NB4 (cell line): Measurements from ENCODE around the gene SLC26A2.
"Not testable (repeated sequence)": the region's sequence is repeated elsewhere in the genome, so short reads cannot be mapped to it uniquely, and the experiment has no call there.

Experiments used
- DNase-seq: peaks from one replicate; pipeline ENCODE4 v3.0.0; 2010; ENCODE audit warnings: low read depth
- H3K4me3 ChIP-seq: one replicate; pipeline ENCODE4 v1.5.1; 2011; ENCODE audit warnings: mild to moderate bottlenecking, low read depth, low read length, moderate library complexity
- MYC ChIP-seq: IDR thresholded peaks from 2 replicates; pipeline ENCODE4 v1.6.1; 2011; ENCODE audit warnings: low read depth, low read length
- POLR2A ChIP-seq: IDR thresholded peaks from 2 replicates; pipeline ENCODE4 v1.6.1; 2011; ENCODE audit warnings: mild to moderate bottlenecking; ENCODE audit not compliant: insufficient read length; ENCODE audit errors: extremely low read depth
- TF ChIP-seq, protein P1 (sequence below): IDR thresholded peaks from one replicate; pipeline ENCODE4 v1.5.1; 2012; ENCODE audit warnings: low read depth, low read length
- TF ChIP-seq, protein P2 (sequence below): IDR thresholded peaks from 2 replicates; pipeline ENCODE4 v1.6.1; 2011; ENCODE audit warnings: low read depth, low read length

SLC26A2 gene

DNA sequence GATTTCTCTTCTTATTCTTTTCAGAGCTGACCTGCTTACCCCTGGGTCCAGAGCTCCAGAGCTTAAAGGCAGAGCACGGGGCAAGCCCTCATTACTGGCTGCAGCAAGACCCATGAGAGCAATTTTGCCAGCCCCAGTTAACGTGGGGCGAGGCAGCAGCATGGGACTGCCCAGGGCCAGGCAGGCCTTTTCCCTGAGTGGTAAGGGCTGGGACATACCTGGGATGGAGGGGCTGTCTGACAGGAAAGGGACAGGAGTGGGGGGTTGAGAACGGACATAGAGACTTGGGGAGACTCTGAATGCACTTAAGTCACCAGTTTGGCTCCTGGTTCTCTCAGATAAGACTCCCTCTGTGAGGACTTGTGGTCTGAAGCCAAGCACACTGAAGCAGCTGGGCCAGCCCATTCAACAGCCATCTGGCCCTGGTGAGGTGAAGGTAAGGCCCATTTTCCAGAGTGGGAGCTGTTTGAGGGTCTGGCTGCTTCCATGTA, 66.2 kb downstream of the SLC26A2 start:
- DNase-seq, result no peak
- TF ChIP-seq POLR2A (no peak), MYC (no peak)
- TF ChIP-seq, protein P1, sequence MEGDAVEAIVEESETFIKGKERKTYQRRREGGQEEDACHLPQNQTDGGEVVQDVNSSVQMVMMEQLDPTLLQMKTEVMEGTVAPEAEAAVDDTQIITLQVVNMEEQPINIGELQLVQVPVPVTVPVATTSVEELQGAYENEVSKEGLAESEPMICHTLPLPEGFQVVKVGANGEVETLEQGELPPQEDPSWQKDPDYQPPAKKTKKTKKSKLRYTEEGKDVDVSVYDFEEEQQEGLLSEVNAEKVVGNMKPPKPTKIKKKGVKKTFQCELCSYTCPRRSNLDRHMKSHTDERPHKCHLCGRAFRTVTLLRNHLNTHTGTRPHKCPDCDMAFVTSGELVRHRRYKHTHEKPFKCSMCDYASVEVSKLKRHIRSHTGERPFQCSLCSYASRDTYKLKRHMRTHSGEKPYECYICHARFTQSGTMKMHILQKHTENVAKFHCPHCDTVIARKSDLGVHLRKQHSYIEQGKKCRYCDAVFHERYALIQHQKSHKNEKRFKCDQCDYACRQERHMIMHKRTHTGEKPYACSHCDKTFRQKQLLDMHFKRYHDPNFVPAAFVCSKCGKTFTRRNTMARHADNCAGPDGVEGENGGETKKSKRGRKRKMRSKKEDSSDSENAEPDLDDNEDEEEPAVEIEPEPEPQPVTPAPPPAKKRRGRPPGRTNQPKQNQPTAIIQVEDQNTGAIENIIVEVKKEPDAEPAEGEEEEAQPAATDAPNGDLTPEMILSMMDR, result no peak
- TF ChIP-seq, protein P2, sequence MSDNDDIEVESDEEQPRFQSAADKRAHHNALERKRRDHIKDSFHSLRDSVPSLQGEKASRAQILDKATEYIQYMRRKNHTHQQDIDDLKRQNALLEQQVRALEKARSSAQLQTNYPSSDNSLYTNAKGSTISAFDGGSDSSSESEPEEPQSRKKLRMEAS, result no peak
- H3K4me3 ChIP-seq, result no peak overlapping the region

DNA sequence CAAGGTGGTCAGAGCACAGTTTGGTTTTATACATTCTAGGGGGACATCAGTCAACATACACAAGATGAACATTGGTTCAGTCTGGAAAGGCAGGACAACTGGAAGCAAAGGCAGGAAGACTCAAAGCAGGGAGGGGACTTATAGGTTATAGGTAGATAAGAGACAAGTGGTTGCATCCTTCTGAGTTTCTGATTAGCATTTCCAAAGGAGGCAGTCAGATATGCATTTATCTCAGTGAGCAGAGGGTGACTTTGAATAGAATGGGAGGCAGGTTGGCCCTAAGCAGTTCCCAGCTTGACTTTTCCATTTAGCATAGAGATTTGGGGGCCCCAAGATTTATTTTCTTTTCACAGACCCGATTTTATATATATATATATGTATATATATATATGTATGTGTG, 67.5 kb downstream of the SLC26A2 start:
- not testable (repeated sequence) for DNase-seq, H3K4me3 ChIP-seq

DNA sequence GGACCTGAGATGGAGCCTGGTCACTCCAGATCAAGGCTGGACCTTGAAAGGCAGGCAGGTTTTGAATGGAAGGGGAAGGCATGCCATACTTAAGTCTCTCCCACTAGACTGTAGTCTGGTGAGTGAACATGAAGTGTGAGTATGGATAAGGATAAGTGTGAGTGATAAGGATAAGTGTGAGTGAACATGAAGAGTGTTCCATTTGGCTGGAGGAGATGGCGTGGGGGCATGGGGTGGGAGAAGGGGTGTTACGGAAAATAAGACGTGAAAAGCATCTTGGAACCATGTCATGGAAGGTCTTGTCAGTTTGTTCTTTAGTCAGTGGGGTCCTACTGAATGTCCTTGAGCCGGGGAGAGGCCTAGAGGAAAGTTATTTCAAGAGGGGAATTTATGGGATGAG, 72.8 kb downstream of the SLC26A2 start:
- TF ChIP-seq, protein P2, result no peak
- TF ChIP-seq POLR2A (no peak), MYC (no peak)
- TF ChIP-seq, protein P1, result no peak
- no peak for DNase-seq
- no peak overlapping the region for H3K4me3 ChIP-seq

DNA sequence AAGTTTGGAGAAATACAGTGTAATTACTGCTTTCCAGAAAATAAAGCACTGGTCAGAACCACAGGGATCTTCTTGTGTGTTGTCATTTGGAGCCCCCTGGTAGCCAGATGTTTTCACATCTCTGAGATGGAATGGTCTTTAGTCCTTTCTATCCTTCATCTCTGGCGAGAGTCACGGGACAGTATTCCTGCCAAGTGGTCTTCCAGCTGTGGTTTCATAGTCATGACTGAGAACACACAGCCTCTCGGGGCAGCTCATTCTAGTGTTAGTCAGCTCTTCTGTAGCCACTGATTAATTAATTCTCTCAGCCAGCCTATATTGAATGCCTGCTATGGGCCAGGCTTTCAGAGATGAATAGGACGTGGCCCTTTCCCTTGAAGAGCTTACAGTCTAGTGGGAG, 74.1 kb downstream of the SLC26A2 start:
- no peak overlapping the region for H3K4me3 ChIP-seq
- no peak for DNase-seq
- TF ChIP-seq, protein P1, result no peak
- no peak for TF ChIP-seq MYC
- TF ChIP-seq POLR2A, result no peak
- TF ChIP-seq, protein P2, result no peak

DNA sequence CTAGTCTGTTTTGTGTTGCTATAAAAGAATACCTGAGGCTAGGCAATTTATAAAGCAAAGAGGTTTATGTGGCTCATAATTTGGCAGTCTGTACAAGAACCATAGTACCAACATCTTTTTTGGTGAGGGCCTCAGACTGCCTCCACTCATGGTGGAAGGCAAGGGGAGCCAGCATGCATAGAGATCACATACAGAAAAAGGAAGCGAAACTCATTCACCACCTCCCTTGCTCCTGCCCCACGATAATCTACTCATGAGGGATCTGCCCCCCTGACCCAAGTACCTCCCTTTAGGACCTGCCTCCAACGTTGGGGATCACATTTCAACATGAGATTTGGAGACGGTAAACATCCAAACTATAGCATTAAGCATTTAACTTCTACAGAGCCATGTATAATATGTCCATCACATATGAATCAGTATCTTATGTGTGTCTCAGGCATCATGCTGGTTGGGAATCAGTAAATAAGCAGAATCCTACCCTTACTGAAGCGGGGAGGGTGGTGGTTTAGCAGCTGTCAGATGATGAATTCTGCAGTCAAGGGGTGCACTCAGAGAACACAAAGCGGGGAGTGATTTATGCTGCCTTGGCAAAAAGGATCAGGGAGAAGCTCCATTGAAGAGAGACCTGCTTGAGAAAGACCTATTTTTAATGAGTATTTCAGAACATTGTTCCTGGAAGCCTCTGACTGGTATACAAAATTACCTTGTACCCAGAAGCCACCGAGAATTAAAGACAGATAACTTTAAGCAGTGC, 74.8 kb downstream of the SLC26A2 start:
- H3K4me3 ChIP-seq, result no peak overlapping the region
- TF ChIP-seq POLR2A (no peak), MYC (no peak)
- TF ChIP-seq, protein P1, result no peak
- TF ChIP-seq, protein P2, result no peak
- peak; percentile 82 for DNase-seq

DNA sequence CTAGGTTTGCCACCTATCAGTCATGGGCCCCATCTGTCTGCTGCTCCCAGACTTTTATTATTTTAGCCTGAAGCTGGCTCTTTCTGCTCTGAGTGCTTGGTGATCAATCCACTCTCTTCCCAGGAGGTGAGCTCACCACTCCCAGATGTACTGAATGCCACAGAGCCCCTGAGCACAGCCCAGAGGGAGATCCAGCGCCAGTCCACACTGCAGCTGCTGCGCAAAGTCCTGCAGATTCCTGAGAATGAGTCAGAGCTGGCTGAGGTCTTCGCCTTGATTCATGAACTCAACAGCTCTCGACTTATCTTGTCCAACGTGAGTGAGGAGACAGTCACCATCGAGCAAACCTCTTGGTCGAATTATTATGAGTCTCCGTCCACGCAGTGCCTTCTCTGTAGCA, 76.0 kb downstream of the SLC26A2 start:
- no peak for DNase-seq
- TF ChIP-seq MYC, result no peak
- no peak for TF ChIP-seq POLR2A
- TF ChIP-seq, protein P2, result no peak
- TF ChIP-seq, protein P1, result no peak
- H3K4me3 ChIP-seq, result no peak overlapping the region
